HL-60 (cell line): ENCODE measurements around the gene MSI2.

Experiments used
- DNase-seq, 2 experiments: peaks; one replicate each; pipeline ENCODE4 v3.0.0-alpha.2; 2010 to 2020; ENCODE audit warnings: low read depth in 1 of 2, low spot score in 1 of 2
- H3K27ac ChIP-seq: fragments of 250-450 bp; sonication (Bioruptor Pico); replicated peaks from 2 replicates; pipeline ENCODE4 v1.5.1; 2020; ENCODE audit warnings: mild to moderate bottlenecking, moderate library complexity
- H3K27me3 ChIP-seq: fragments of 250-450 bp; sonication (Bioruptor Pico); 2 replicates; pipeline ENCODE4 v1.5.1; 2021; ENCODE audit warnings: mild to moderate bottlenecking, moderate library complexity; ENCODE audit not compliant: insufficient read depth, poor library complexity, severe bottlenecking
- H3K4me3 ChIP-seq: replicated peaks from 2 replicates; pipeline ENCODE4 v1.5.1; 2011; ENCODE audit warnings: mild to moderate bottlenecking, control low read depth, low read length; ENCODE audit not compliant: insufficient read depth
- GABPA ChIP-seq: IDR thresholded peaks from 2 replicates; pipeline ENCODE4 v1.6.1; 2012; ENCODE audit warnings: low read depth
- POLR2AphosphoS5 ChIP-seq: IDR thresholded peaks from 2 replicates; pipeline ENCODE4 v1.6.1; 2012; ENCODE audit warnings: low read depth
- REST ChIP-seq: IDR thresholded peaks from 2 replicates; pipeline ENCODE4 v1.6.1; 2012; ENCODE audit warnings: low read depth; ENCODE audit not compliant: insufficient replicate concordance
- SPI1 ChIP-seq: IDR thresholded peaks from 2 replicates; pipeline ENCODE4 v1.6.1; 2012; ENCODE audit warnings: low read depth, mild to moderate bottlenecking, borderline replicate concordance
- TF ChIP-seq, protein P1 (sequence below): IDR thresholded peaks from one replicate; pipeline ENCODE4 v1.5.1; 2011; ENCODE audit warnings: low read length, control low read depth, inconsistent platforms; ENCODE audit not compliant: insufficient read depth

Gene MSI2

GRCh38 chr17:57595947-57596695 is 339.8 kb downstream of the MSI2 start:
- TF ChIP-seq, protein P1, sequence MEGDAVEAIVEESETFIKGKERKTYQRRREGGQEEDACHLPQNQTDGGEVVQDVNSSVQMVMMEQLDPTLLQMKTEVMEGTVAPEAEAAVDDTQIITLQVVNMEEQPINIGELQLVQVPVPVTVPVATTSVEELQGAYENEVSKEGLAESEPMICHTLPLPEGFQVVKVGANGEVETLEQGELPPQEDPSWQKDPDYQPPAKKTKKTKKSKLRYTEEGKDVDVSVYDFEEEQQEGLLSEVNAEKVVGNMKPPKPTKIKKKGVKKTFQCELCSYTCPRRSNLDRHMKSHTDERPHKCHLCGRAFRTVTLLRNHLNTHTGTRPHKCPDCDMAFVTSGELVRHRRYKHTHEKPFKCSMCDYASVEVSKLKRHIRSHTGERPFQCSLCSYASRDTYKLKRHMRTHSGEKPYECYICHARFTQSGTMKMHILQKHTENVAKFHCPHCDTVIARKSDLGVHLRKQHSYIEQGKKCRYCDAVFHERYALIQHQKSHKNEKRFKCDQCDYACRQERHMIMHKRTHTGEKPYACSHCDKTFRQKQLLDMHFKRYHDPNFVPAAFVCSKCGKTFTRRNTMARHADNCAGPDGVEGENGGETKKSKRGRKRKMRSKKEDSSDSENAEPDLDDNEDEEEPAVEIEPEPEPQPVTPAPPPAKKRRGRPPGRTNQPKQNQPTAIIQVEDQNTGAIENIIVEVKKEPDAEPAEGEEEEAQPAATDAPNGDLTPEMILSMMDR: no peak
- no peak for TF ChIP-seq SPI1
- TF ChIP-seq REST: no peak
- TF ChIP-seq POLR2AphosphoS5: no peak
- no peak for TF ChIP-seq GABPA
- no peak overlapping the region for H3K4me3 ChIP-seq
- no peaks in the 10 kb centered on the region for H3K27me3 ChIP-seq
- H3K27ac ChIP-seq: no peak overlapping the region
- no peak for DNase-seq

DNA sequence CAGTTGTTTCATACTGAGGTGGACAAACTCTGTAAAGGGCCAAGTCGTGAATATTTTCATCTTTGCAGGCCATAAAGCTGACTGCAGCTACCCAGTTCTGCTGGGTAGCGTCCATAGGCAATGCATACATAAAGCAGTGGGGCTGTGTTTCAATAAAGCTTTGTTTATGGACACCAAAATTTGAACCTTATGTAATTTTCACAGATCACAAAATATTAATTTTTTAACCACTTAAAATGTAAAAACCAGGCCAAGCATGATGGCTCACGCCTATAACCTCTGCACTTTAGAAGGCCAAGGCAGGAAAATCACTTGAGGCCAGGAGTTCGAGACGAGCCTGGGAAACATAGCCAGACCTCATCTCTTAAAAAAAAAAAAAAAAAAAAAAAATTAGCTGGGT is 340.8 kb downstream of the MSI2 start:
- H3K4me3 ChIP-seq: no peak overlapping the region
- TF ChIP-seq REST (no peak), SPI1 (no peak), GABPA (no peak), POLR2AphosphoS5 (no peak)
- TF ChIP-seq, protein P1: no peak
- H3K27ac ChIP-seq: no peak overlapping the region

DNA sequence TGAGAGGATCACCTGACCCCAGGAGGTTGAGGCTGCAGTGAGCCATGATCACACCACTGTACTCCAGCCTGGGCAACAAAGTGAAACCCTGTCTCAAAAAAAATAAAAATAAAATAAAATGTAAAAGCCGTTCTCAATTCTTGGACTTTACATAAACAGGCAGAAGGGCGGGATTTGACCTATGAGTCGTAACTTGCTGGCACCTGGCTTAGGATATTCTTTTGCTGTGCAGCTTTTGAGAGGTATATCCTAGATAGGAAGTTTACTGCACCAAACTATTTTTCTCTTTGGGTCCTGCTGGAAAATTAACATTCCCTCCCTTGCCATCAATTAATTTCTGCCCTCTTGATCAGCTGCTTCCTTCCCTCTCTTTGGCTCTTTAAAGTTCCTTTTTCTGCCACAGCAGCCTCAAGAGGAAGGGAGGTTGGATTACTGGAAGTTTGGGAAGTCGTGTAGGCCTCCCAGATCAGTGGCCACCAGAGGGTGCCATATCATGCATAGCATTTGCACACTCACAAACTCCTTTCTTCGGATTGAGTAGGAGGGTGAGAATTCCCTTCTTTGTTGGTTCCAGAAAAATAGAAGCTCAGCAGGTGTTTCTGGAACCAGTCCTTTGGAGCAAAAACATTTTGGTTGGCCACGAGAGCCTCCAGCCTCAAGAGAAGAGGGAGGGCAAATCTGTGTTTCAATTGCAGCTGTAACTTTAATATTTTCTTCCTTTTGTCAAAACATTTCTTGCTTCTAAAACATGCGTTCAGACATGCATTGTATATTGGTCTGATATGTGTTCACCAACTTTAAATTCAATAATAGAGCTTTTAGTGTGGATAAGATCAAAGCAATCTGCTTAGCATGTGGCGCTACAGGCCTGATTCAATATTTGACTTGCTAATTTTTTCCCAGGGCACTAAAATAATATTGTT is 341.5 kb downstream of the MSI2 start:
- H3K4me3 ChIP-seq: no peak overlapping the region
- no peak overlapping the region for H3K27ac ChIP-seq
- H3K27me3 ChIP-seq: no peaks in the 10 kb centered on the region
- DNase-seq: peak; percentile 44 to 50
- no peak for TF ChIP-seq GABPA
- TF ChIP-seq, protein P1: peak; percentile 62

More for the DNA sequence above, 340.8 kb downstream of the MSI2 start:
- DNase-seq: no peak
- no peaks in the 10 kb centered on the region for H3K27me3 ChIP-seq
